NCI-H69 (cell line): ENCODE results near the gene CCDC191.
A peak's percentile ranks its signal among the peaks of the same experiment; 100 is the strongest.

Experiments
- DNase-seq: peaks from one replicate; lab custom pipeline; 2025; lab: John Stamatoyannopoulos, UW

Gene CCDC191

GRCh38 chr3:114060906-114061655, 4.8 kb upstream of the CCDC191 start:
- no peak for DNase-seq

- no peak for DNase-seq
These were observed 2.3 kb upstream of the CCDC191 start for GRCh38 chr3:114058646-114059045.

GRCh38 chr3:114057011-114057347, 653 bp upstream of the CCDC191 start:
- DNase-seq = no peak

GRCh38 chr3:114052216-114052615, 4.1 kb downstream of the CCDC191 start:
- no peak for DNase-seq

GRCh38 chr3:114043205-114043604, 13.1 kb downstream of the CCDC191 start:
- DNase-seq = no peak

- DNase-seq = no peak
These were observed 20.4 kb downstream of the CCDC191 start for GRCh38 chr3:114035896-114036295.

GRCh38 chr3:114034787-114035545, 21.4 kb downstream of the CCDC191 start:
- DNase-seq = no peak

- DNase-seq = no peak
These were observed 22.1 kb downstream of the CCDC191 start for GRCh38 chr3:114034211-114034610.

- no peak for DNase-seq
These were observed 22.6 kb downstream of the CCDC191 start for GRCh38 chr3:114033721-114034120.

- DNase-seq = no peak
These were observed 30.0 kb downstream of the CCDC191 start for GRCh38 chr3:114026331-114026730.

GRCh38 chr3:114025451-114025850, 30.9 kb downstream of the CCDC191 start:
- DNase-seq = no peak

GRCh38 chr3:114022145-114022802, 34.1 kb downstream of the CCDC191 start:
- no peak for DNase-seq

GRCh38 chr3:114020907-114021306, 35.4 kb downstream of the CCDC191 start:
- no peak for DNase-seq

GRCh38 chr3:114019486-114019885, 36.8 kb downstream of the CCDC191 start:
- no peak for DNase-seq

- no peak for DNase-seq
These were observed 42.1 kb downstream of the CCDC191 start for GRCh38 chr3:114014211-114014610.

GRCh38 chr3:114011059-114011797, 45.1 kb downstream of the CCDC191 start:
- no peak for DNase-seq

GRCh38 chr3:114005481-114005880, 50.8 kb downstream of the CCDC191 start:
- DNase-seq = no peak

GRCh38 chr3:113985541-113985940, 70.8 kb downstream of the CCDC191 start:
- DNase-seq = no peak

GRCh38 chr3:113983544-113983943, 72.8 kb downstream of the CCDC191 start:
- DNase-seq = no peak

GRCh38 chr3:113981803-113982202, 74.5 kb downstream of the CCDC191 start:
- DNase-seq = peak; percentile 1

GRCh38 chr3:113979916-113980315, 76.4 kb downstream of the CCDC191 start:
- DNase-seq = no peak

GRCh38 chr3:113977822-113978221, 78.5 kb downstream of the CCDC191 start:
- DNase-seq = no peak
